BLaER1 (cell line): Measurements from ENCODE around the gene ADCY4.
"Not testable (repeated sequence)": the region's sequence is repeated elsewhere in the genome, so short reads cannot be mapped to it uniquely, and the experiment has no call there.

Experiments
- H3K27ac ChIP-seq: shearing (Covaris generic); formaldehyde crosslinking; 2 replicates; pipeline ENCODE4 v1.8.1; 2022
- H3K27me3 ChIP-seq: shearing (Covaris generic); formaldehyde crosslinking; 2 replicates; pipeline ENCODE4 v1.8.1; 2022
- H3K36me3 ChIP-seq: shearing (Covaris generic); formaldehyde crosslinking; 2 replicates; pipeline ENCODE4 v1.8.1; 2022
- H3K4me1 ChIP-seq: shearing (Covaris generic); formaldehyde crosslinking; 2 replicates; pipeline ENCODE4 v1.8.1; 2022
- H3K4me2 ChIP-seq: shearing (Covaris generic); formaldehyde crosslinking; 2 replicates; pipeline ENCODE4 v1.8.1; 2022
- H3K4me3 ChIP-seq: shearing (Covaris generic); formaldehyde crosslinking; 2 replicates; pipeline ENCODE4 v1.8.1; 2022
- H3K9ac ChIP-seq: shearing (Covaris generic); formaldehyde crosslinking; 2 replicates; pipeline ENCODE4 v1.8.1; 2022
- H3K9me3 ChIP-seq: shearing (Covaris generic); formaldehyde crosslinking; 2 replicates; pipeline ENCODE4 v1.8.1; 2022
- H4K20me1 ChIP-seq: shearing (Covaris generic); formaldehyde crosslinking; 2 replicates; pipeline ENCODE4 v1.8.1; 2022
- Cebpa-rat ChIP-seq: shearing (Covaris generic); IDR thresholded peaks from 2 replicates; pipeline ENCODE4 v1.8.1; 2022

Gene ADCY4

DNA sequence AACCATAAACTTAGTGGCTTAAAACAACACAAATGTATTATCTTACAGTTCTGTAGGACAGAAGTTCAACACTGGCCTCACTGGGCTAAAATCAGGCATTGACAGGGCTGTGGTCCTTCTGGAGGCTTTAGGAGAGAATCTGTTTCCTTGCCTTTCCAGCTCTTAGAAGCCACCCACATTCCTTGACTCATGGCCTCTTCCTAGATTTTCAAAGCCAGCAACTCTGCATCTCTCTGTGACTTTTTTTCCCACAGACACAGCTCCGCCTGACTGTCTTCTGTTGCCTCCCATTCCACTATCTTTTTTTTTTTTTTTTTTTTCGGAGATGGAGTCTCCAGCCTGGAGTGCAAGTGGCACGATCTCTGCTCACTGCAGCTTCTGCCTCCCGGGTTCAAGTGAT is 21.3 kb upstream of the ADCY4 start:
- H3K27me3 ChIP-seq: no peaks in the 10 kb centered on the region

DNA sequence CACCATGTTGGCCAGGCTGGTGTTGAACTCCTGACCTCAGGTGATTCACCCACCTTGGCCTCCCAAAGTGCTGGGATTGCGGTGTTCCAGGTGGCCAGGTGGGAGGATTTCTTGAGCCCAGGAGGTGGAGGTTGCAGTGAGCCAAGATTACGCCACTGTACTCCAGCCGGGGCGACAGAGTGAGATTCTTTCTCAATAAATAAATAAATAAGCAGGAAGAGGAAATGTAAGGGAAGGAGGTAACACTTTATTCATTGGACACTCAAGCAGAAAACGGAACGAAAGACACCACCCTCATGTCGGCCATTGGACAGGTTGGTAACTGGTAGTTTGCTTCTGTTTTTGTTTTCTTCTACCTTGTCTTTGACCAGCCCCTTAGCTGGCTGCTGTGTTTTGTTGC is 20.1 kb upstream of the ADCY4 start:
- no peak overlapping the region for H3K9ac ChIP-seq
- H3K4me2 ChIP-seq: no peak overlapping the region
- H3K9me3 ChIP-seq: no peaks in the 10 kb centered on the region
- no peaks in the 10 kb centered on the region for H3K36me3 ChIP-seq
- H3K4me1 ChIP-seq: no peaks in the 10 kb centered on the region
- no peaks in the 10 kb centered on the region for H4K20me1 ChIP-seq
- no peak overlapping the region for H3K4me3 ChIP-seq
- H3K27ac ChIP-seq: no peak overlapping the region
- H3K27me3 ChIP-seq: no peaks in the 10 kb centered on the region
- no peak for TF ChIP-seq Cebpa-rat

More for the DNA sequence above, 21.3 kb upstream of the ADCY4 start:
- no peak overlapping the region for H3K4me2 ChIP-seq
- H3K36me3 ChIP-seq: no peaks in the 10 kb centered on the region
- no peak for TF ChIP-seq Cebpa-rat
- H3K4me3 ChIP-seq: no peak overlapping the region
- H3K27ac ChIP-seq: no peak overlapping the region
- H3K4me1 ChIP-seq: no peaks in the 10 kb centered on the region
- H4K20me1 ChIP-seq: no peaks in the 10 kb centered on the region
- no peaks in the 10 kb centered on the region for H3K9me3 ChIP-seq
- H3K9ac ChIP-seq: no peak overlapping the region

DNA sequence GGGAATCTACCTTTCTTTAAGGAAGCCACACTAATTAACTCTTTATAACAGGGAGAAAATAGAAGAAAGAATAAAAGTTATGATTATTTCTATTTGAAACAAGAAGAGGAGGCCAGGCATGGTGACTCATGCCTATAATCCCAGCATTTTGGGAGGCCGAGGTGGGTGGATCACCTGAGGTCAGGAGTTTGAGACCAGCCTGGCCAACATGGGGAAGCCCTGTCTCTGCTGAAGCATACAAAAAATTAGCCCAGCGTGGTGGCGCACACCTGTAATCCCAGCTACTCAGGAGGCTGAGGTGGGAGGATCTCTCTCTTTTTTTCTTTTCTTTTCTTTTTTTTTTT is 19.6 kb upstream of the ADCY4 start:
- not testable (repeated sequence) for H3K4me3 ChIP-seq, H3K27me3 ChIP-seq, H3K27ac ChIP-seq, H4K20me1 ChIP-seq, H3K4me1 ChIP-seq, H3K4me2 ChIP-seq, H3K9me3 ChIP-seq, H3K9ac ChIP-seq, H3K36me3 ChIP-seq

DNA sequence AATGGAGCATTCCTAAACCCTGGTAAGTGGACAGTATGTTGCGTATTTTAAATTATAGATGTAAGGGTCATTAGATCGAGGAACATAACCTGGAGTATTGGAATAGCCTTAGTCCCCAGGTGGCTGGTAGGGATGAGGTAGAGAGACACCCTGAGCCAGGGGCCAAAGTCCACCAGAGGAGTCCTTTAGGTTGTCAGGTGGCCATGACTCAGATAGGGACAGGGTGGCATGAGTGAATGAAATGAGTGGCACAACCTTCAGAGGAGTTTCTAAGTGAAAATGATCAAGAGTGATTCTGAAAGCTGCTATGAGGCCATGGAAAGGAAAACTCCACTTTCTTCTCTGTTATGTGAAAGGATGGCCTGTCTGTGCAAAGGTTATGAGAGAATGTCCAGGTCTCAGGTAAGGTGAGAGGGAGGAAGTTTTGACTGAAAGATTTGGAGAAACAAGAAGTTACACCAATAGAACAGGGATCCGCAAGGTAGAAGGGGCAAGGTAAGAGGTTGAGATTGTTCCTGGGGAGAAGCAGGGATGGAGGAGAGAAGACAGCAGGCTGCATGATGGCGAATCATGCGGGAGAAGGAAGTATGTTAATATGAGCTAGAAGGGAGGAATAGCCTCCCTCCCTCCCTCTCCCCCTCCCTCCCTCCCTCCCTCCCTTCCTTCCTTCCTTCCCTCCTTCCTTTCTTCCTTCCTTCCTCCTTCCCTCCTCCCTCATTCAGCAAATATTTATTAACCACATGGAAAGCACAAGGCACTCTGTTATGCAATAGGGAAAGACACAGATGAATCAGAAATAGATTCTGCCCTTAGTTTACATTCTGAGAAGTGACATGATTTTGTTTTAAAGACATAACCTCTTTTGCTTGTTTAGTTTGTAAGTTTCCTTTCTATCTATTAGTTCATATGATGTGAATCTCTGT is 18.9 kb upstream of the ADCY4 start:
- H3K36me3 ChIP-seq: no peaks in the 10 kb centered on the region
- no peaks in the 10 kb centered on the region for H3K9me3 ChIP-seq
- H3K9ac ChIP-seq: no peak overlapping the region
- no peak overlapping the region for H3K4me3 ChIP-seq
- H3K4me1 ChIP-seq: no peaks in the 10 kb centered on the region; the same call in 1 of the 2 replicates
- no peak overlapping the region for H3K27ac ChIP-seq
- no peak for TF ChIP-seq Cebpa-rat
- no peaks in the 10 kb centered on the region for H3K27me3 ChIP-seq
- no peak overlapping the region for H3K4me2 ChIP-seq
- no peaks in the 10 kb centered on the region for H4K20me1 ChIP-seq

DNA sequence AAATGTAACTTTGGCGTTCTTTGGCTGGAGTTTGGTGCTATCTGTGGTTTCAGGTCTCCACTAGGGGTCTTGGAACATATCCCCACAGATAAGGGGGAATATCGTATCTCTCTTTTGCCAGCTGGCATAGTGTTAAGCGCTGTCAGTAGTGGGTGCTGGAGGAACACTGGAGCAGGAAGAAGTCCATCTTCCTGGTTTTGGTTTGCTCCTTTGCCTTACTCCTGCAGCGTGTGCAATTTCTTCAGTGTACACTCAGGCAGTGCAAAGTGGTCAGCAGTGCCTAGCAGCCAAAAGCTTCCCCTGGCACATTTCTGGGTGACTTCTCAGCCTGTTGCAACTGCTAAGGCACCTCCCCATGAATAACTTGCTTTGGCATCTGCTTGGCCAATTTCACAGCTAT is 16.6 kb upstream of the ADCY4 start:
- Histone ChIP-seq H3K9me3 (no peaks in the 10 kb centered on the region), H3K4me3 (no peak overlapping the region), H3K4me2 (no peak overlapping the region), H3K27ac (no peak overlapping the region), H3K9ac (no peak overlapping the region), H3K27me3 (no peaks in the 10 kb centered on the region), H3K4me1 (no peaks in the 10 kb centered on the region; the same call in 1 of the 2 replicates), H3K36me3 (no peaks in the 10 kb centered on the region), H4K20me1 (no peaks in the 10 kb centered on the region)
- no peak for TF ChIP-seq Cebpa-rat

DNA sequence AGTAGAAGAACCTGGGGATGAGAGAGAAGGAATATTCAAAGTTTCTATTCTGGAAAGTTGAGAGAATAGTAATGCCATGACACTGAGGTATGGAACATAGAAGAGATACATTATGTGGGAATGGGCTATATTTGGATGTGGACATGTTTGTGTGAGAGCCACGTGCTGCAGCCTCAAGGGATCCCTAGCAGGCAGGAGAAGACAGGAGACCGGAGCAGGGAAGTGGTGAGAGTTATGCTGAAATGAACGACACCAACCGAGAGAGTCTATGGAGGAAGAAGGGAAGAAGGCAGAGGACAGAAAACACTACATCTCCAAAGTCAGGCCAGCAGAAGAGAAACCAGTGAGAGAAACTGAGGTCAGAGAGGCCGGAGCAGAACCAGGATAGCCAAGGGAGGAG is 14.9 kb upstream of the ADCY4 start:
- Histone ChIP-seq H4K20me1 (no peaks in the 10 kb centered on the region), H3K4me1 (no peaks in the 10 kb centered on the region; the same call in 1 of the 2 replicates), H3K9ac (no peak overlapping the region), H3K4me3 (no peak overlapping the region), H3K9me3 (no peaks in the 10 kb centered on the region), H3K36me3 (no peaks in the 10 kb centered on the region), H3K4me2 (no peak overlapping the region), H3K27ac (no peak overlapping the region), H3K27me3 (no peaks in the 10 kb centered on the region)
- TF ChIP-seq Cebpa-rat: no peak

DNA sequence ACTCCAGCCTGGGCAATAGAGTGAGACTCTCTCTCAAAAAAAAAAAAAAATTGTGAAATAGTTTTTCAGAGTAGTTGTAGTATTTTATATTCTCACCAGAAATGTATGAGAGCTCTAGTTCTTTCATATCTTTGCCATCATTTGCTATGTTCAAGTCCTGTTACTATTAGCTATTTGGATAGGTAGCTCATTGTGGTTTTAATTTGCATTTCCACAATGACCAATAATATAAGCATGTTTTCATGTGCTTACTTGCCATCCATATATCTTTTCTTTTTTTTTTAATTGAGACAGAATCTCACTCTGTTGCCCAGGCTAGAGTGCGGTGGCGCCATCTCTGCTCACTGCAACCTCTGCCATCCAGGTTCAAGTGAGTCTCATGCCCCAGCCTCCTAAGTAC is 13.3 kb upstream of the ADCY4 start:
- H3K4me2 ChIP-seq: no peak overlapping the region
- H3K27me3 ChIP-seq: no peaks in the 10 kb centered on the region
- H3K4me1 ChIP-seq: no peaks in the 10 kb centered on the region; the same call in 1 of the 2 replicates
- H3K36me3 ChIP-seq: no peaks in the 10 kb centered on the region
- no peaks in the 10 kb centered on the region for H4K20me1 ChIP-seq
- no peak overlapping the region for H3K9ac ChIP-seq
- no peak for TF ChIP-seq Cebpa-rat
- no peak overlapping the region for H3K27ac ChIP-seq
- H3K9me3 ChIP-seq: no peaks in the 10 kb centered on the region
- no peak overlapping the region for H3K4me3 ChIP-seq

DNA sequence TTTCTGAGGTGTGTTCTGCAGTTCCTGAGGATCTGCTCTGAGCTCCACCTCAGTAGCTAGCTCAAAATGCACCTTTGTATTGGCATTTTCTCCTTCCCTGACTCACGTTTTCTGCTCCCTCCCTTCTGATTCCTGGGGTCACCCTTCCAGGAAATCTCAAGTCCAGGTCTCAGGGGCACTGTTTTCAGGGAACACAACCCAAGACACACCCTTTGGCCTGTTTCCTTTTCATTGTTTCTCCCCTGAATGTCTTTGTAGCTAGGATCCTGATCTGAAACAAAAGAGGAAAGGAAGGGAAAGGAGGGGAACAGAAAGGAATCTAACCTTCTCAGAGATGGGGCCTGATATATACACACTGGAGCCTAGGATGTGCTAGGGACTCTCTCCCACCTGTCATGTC is 12.3 kb upstream of the ADCY4 start:
- Histone ChIP-seq H3K9ac (no peak overlapping the region), H3K4me2 (no peak overlapping the region), H3K36me3 (no peaks in the 10 kb centered on the region), H3K27ac (no peak overlapping the region), H3K4me3 (no peak overlapping the region), H4K20me1 (no peaks in the 10 kb centered on the region), H3K27me3 (no peaks in the 10 kb centered on the region), H3K4me1 (no peaks in the 10 kb centered on the region; the same call in 1 of the 2 replicates), H3K9me3 (no peaks in the 10 kb centered on the region)
- TF ChIP-seq Cebpa-rat: no peak

DNA sequence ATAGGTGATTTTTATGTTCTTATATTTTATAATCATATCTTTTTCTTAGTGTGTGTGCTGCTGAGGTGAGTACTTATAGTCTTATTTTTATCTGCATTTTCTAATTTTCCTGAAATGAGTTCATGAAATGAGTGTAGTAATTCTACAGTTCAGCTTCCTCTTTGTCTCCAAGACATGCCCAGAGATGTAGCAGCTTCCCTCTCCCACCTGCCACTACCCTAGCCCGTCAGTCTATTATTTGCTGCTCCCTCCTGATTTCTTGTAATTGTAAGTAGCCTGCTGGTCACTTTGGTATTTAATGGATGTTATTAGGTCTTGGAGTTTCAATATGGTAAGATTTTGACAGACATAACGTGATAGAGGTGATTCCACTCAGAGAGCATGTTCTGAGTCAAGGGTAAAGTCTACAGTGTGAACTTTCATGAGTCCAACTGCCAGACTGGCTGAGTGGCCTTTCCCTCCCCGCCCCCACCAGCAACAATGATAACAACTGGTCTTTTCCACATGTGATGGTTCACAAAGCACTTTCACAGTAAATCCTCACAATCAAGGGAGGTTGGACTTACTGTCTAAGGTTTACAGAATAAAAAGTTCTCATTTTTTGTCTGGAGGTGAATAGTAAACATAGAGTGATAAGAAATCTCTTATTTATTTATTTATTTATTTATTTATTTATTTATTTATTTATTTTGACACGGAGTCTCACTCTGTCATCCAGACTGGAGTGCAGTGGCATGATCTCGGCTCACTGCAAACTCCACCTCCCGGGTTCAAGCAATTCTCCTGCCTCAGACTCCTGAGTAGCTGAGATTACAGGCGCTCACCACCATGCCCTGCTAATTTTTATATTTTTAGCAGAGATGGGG is 9.2 kb upstream of the ADCY4 start:
- Histone ChIP-seq H3K4me1 (peaks cover 10% of the 10 kb centered on the region), H3K9me3 (peaks cover 5% of the 10 kb centered on the region; the same call in 1 of the 2 replicates), H4K20me1 (no peaks in the 10 kb centered on the region), H3K9ac (no peak overlapping the region), H3K27me3 (peaks cover 24% of the 10 kb centered on the region), H3K4me3 (no peak overlapping the region), H3K27ac (no peak overlapping the region), H3K4me2 (no peak overlapping the region), H3K36me3 (no peaks in the 10 kb centered on the region)
- TF ChIP-seq Cebpa-rat: no peak

DNA sequence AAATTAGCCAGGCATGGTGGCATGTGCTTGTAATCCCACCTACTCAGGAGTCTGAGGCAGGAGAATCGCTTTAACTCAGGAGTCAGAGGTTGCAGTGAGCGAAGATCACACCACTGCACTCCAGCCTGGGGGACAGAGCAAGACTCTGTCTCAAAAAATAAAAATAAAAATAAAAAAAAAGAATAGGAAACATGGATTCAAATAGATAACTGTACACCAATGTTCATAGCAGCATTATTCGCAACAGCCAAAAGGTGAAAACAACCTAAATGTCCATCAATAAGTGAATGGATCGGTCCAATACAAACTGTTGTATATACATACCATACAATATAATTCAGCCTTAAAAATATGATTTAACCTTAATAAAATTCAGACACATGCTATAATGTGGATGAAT is 8.0 kb upstream of the ADCY4 start:
- no peak for TF ChIP-seq Cebpa-rat
- H3K36me3 ChIP-seq: no peaks in the 10 kb centered on the region
- H3K27ac ChIP-seq: no peak overlapping the region
- H4K20me1 ChIP-seq: no peaks in the 10 kb centered on the region
- peaks cover 8% of the 10 kb centered on the region; the same call in 1 of the 2 replicates for H3K9me3 ChIP-seq
- peaks cover 14% of the 10 kb centered on the region for H3K4me1 ChIP-seq
- peaks cover 35% of the 10 kb centered on the region for H3K27me3 ChIP-seq
- no peak overlapping the region for H3K9ac ChIP-seq
- H3K4me2 ChIP-seq: no peak overlapping the region
- H3K4me3 ChIP-seq: no peak overlapping the region
